HepG2 (cell line): ENCODE results near the gene TMEM217. TPM values are rescaled to one million over a fixed set of nuclear protein-coding genes. Genes with fewer than 3 reads are reported as not detected.

Experiments
- ATAC-seq: fragments of 200-7000 bp; cut with Tn5 transposase; 3 replicates; pipeline ENCODE4 v1.9.1; 2020; ENCODE audit warnings: mild to moderate bottlenecking, moderate library complexity
- BruUV-seq: library from RNA; stranded (reverse); fragments of 400-500 nt; replicated peaks from 2 replicates; lab custom pipeline; 2021; lab: Mats Ljungman, UMichigan
- CTCF ChIA-PET: fragments of 300-600 bp; formaldehyde crosslinking; extraction: SDS; loops from one replicate; lab custom pipeline; 2021; ENCODE audit warnings: low total read pairs, inconsistent platforms, low intra/inter-chr PET ratio; lab: Yijun Ruan, JAX
- POLR2A ChIA-PET: fragments of 350-600 bp; sonication (Branson Sonifier 250); formaldehyde crosslinking; loops from one replicate; lab custom pipeline; 2020; ENCODE audit warnings: antibody characterized with exemption, inconsistent platforms; lab: Yijun Ruan, JAX
- DNase-seq: peaks from one replicate; pipeline ENCODE4 v3.0.0-alpha.2; 2015; ENCODE audit warnings: low spot score
- FAIRE-seq: peaks from 3 replicates; lab custom pipeline; 2011; peaks lifted over from hg19 to GRCh38; lab: Jason Lieb, UNC
- H2AFZ ChIP-seq: one replicate; pipeline ENCODE4 v1.6.1; 2011; ENCODE audit warnings: low read length, inconsistent platforms
- H3K27ac ChIP-seq: fragments of 300-600 bp; 3 replicates; pipeline ENCODE4 v1.8.0; 2011; ENCODE audit warnings: mixed run types, mild to moderate bottlenecking, mixed read lengths, low read length, inconsistent platforms; ENCODE audit not compliant: insufficient read depth; ENCODE audit errors: extremely low read length
- H3K27me3 ChIP-seq, 2 experiments: fragments of 200-600 bp in 1 of 2; 2 replicates in 1 of 2; 3 replicates in 1 of 2; pipeline versions ENCODE4 v1.6.0 to v1.8.0; 2011; ENCODE audit warnings: low read length in 2 of 2, mild to moderate bottlenecking in 2 of 2, moderate library complexity in 2 of 2, inconsistent platforms in 1 of 2; ENCODE audit not compliant: insufficient read depth in 2 of 2, control insufficient read depth in 1 of 2
- H3K36me3 ChIP-seq, 2 experiments: fragments of 200-600 bp in 1 of 2; replicated peaks in 1 of 2; 2 replicates in 1 of 2; 3 replicates in 1 of 2; pipeline versions ENCODE4 v1.5.1 to v1.8.0; 2011; ENCODE audit warnings: low read length in 2 of 2, inconsistent platforms in 1 of 2; ENCODE audit not compliant: insufficient read depth in 2 of 2, control insufficient read depth in 1 of 2
- H3K4me1 ChIP-seq: 2 replicates; pipeline ENCODE4 v1.5.1; 2012; ENCODE audit warnings: low read length, inconsistent platforms; ENCODE audit not compliant: insufficient read depth
- H3K4me2 ChIP-seq: 2 replicates; pipeline ENCODE4 v1.6.0; 2011; ENCODE audit warnings: low read depth, low read length, inconsistent platforms
- H3K4me3 ChIP-seq, 3 experiments: fragments of 200-600 bp in 1 of 3; sonication (generic), shearing (Covaris generic) in 1 of 3; replicated peaks in 1 of 3; 2 replicates each; pipeline ENCODE4 v1.5.1; 2011 to 2016; ENCODE audit warnings: low read length in 3 of 3, inconsistent platforms in 2 of 3, low read depth in 2 of 3, mild to moderate bottlenecking in 2 of 3, control low read depth in 1 of 3, mixed read lengths in 1 of 3; ENCODE audit not compliant: insufficient read depth in 1 of 3
- H3K79me2 ChIP-seq: one replicate; pipeline ENCODE4 v1.6.1; 2011; ENCODE audit warnings: low read length, inconsistent platforms; ENCODE audit not compliant: insufficient read depth
- H3K9ac ChIP-seq: 2 replicates; pipeline ENCODE4 v1.6.0; 2011; ENCODE audit warnings: mild to moderate bottlenecking, low read depth, low read length, inconsistent platforms; ENCODE audit not compliant: insufficient read depth
- H3K9me3 ChIP-seq: 2 replicates; pipeline ENCODE4 v1.5.1; 2012; ENCODE audit warnings: mild to moderate bottlenecking, low read length
- H4K20me1 ChIP-seq: 2 replicates; pipeline ENCODE4 v1.6.0; 2011; ENCODE audit warnings: inconsistent platforms, mild to moderate bottlenecking, low read length, moderate library complexity; ENCODE audit not compliant: insufficient read depth
- AGO2 ChIP-seq: fragments of 200-400 bp; formaldehyde crosslinking; optimal IDR thresholded peaks from 2 replicates; pipeline ENCODE3; 2017; ENCODE audit warnings: mild to moderate bottlenecking, low read depth, low read length, moderate library complexity
- DNMT1 ChIP-seq: sonication (generic); formaldehyde crosslinking; IDR thresholded peaks from 2 replicates; pipeline ENCODE4 v1.5.1; 2020; ENCODE audit warnings: mild to moderate bottlenecking, missing genetic modification reagents
- GATA4 ChIP-seq: sonication (generic); IDR thresholded peaks from 2 replicates; pipeline ENCODE4 v1.6.1; 2016; ENCODE audit warnings: antibody characterized with exemption, low read depth, borderline replicate concordance
- HOXA3 ChIP-seq: sonication (generic); formaldehyde crosslinking; IDR thresholded peaks from 2 replicates; pipeline ENCODE4 v1.5.0; 2020; ENCODE audit warnings: missing genetic modification reagents
- NFYC ChIP-seq: IDR thresholded peaks from 2 replicates; pipeline ENCODE4 v1.6.1; 2016; ENCODE audit warnings: missing genetic modification reagents, missing compliant biosample characterization
- SMC3 ChIP-seq: IDR thresholded peaks from 2 replicates; pipeline ENCODE4 v1.6.1; 2011; ENCODE audit warnings: low read length, improper control_type of control experiment
- SRSF9 ChIP-seq: fragments of 200-400 bp; formaldehyde crosslinking; IDR thresholded peaks from 2 replicates; pipeline ENCODE4 v1.6.1; 2018; ENCODE audit warnings: borderline replicate concordance, mild to moderate bottlenecking, low read depth, low read length; ENCODE audit not compliant: insufficient read depth, poor library complexity, severe bottlenecking
- ZNF225 ChIP-seq: sonication (generic); formaldehyde crosslinking; IDR thresholded peaks from 2 replicates; pipeline ENCODE4 v1.4.0; 2020; ENCODE audit warnings: mild to moderate bottlenecking, missing genetic modification reagents
- ZNF263 ChIP-seq: sonication (generic); formaldehyde crosslinking; IDR thresholded peaks from 2 replicates; pipeline ENCODE4 v1.4.0; 2020; ENCODE audit warnings: missing genetic modification reagents
- ZNF383 ChIP-seq: sonication (generic); formaldehyde crosslinking; IDR thresholded peaks from 2 replicates; pipeline ENCODE4 v1.4.0; 2020; ENCODE audit warnings: missing genetic modification reagents, mild to moderate bottlenecking, borderline replicate concordance
- ZNF431 ChIP-seq: sonication (generic); formaldehyde crosslinking; IDR thresholded peaks from 2 replicates; pipeline ENCODE4 v1.9.0; 2022; ENCODE audit warnings: missing genetic modification reagents, low read depth, mild to moderate bottlenecking, borderline replicate concordance
- ZNF468 ChIP-seq: sonication (generic); formaldehyde crosslinking; IDR thresholded peaks from 2 replicates; pipeline ENCODE4 v1.8.0; 2022; ENCODE audit warnings: mild to moderate bottlenecking, moderate library complexity, missing genetic modification reagents
- ZNF558 ChIP-seq: sonication (generic); formaldehyde crosslinking; IDR thresholded peaks from 2 replicates; pipeline ENCODE4 v1.9.0; 2022; ENCODE audit warnings: mild to moderate bottlenecking, missing genetic modification reagents, borderline replicate concordance
- ZNF562 ChIP-seq: sonication (generic); formaldehyde crosslinking; IDR thresholded peaks from 2 replicates; pipeline ENCODE4 v1.8.0; 2022; ENCODE audit warnings: missing genetic modification reagents, borderline replicate concordance
- WGBS: methylation state at CpG from one replicate; pipeline ENCODE4 v1.1.6; 2017; ENCODE audit warnings: low lambda C conversion rate; 5-methylcytosine and 5-hydroxymethylcytosine counted together
- in situ Hi-C: cut with HindIII; loops from 2 replicates; pipeline ENCODE4 v1.10.0; 2017; ENCODE audit warnings: low pct_unique_long_range_greater_than_20kb; ENCODE audit not compliant: extremely low pct_ligation_motif_present
- intact Hi-C: fragments of 100-400 bp; cut with micrococcal nuclease; formaldehyde crosslinking; loops from one replicate; pipeline ENCODE4 v1.10.0; 2022; ENCODE audit not compliant: unreplicated experiment
- polyA plus RNA-seq, 8 experiments: library from polyadenylated mRNA; depleted of rRNA in 3 of 8; stranded (reverse) in 7 of 8; unstranded in 1 of 8; fragments of >200 nt; fragmentation: Illumina TruSeq in 4 of 8; extraction: Trizol in 4 of 8; gene quantifications; 2 replicates each; pipeline versions ENCODE4 v1.2.1 to v1.2.3, GENCODE V29; 2011 to 2016; ENCODE audit warnings: low read depth in 4 of 8, missing spikeins in 1 of 8, mixed read lengths in 1 of 8; ENCODE audit not compliant: insufficient read depth in 1 of 8
- total RNA-seq, 5 experiments: library from RNA; depleted of rRNA; stranded (reverse); fragments of >200 nt; fragmentation: Illumina TruSeq; extraction: Trizol; gene quantifications; 2 replicates each; pipeline ENCODE4 v1.2.3, GENCODE V29; 2016; ENCODE audit warnings: low read depth in 1 of 5
- TF ChIP-seq, protein P1 (sequence below): sonication (generic); formaldehyde crosslinking; IDR thresholded peaks from 2 replicates; pipeline ENCODE4 v1.4.0; 2020; ENCODE audit warnings: low read depth, mild to moderate bottlenecking, missing genetic modification reagents
- TF ChIP-seq, protein P2 (sequence below): sonication (generic); formaldehyde crosslinking; IDR thresholded peaks from 2 replicates; pipeline ENCODE4 v1.5.1; 2020; ENCODE audit warnings: missing genetic modification reagents, mild to moderate bottlenecking, borderline replicate concordance
- TF ChIP-seq, protein P3 (sequence below): sonication (generic); formaldehyde crosslinking; IDR thresholded peaks from 2 replicates; pipeline ENCODE4 v1.5.0; 2020; ENCODE audit warnings: missing genetic modification reagents
- TF ChIP-seq, protein P4 (sequence below): fragments of 450-650 bp; IDR thresholded peaks from 2 replicates; pipeline ENCODE4 v1.6.1; 2016

TMEM217 gene
- total and polyA plus RNA-seq, 2 of the 13 experiments (the other 11 are each of a cell fraction or from before 2014, with no cell fraction given), result 2.3 to 3.4 TPM

- H3K27me3 ChIP-seq, result no peaks in the 10 kb centered on the region
- no TSS peak for BruUV-seq
- WGBS, result 77% methylated on average over 5 of the region's 5 CpGs
- H2AFZ ChIP-seq, result no peak overlapping the region
- H3K36me3 ChIP-seq, result no peaks in the 10 kb centered on the region
- no peaks in the 10 kb centered on the region for H4K20me1 ChIP-seq
- no peak for ATAC-seq
- TF ChIP-seq SMC3, result no peak
- no peak for TF ChIP-seq ZNF383
- TF ChIP-seq, protein P1, sequence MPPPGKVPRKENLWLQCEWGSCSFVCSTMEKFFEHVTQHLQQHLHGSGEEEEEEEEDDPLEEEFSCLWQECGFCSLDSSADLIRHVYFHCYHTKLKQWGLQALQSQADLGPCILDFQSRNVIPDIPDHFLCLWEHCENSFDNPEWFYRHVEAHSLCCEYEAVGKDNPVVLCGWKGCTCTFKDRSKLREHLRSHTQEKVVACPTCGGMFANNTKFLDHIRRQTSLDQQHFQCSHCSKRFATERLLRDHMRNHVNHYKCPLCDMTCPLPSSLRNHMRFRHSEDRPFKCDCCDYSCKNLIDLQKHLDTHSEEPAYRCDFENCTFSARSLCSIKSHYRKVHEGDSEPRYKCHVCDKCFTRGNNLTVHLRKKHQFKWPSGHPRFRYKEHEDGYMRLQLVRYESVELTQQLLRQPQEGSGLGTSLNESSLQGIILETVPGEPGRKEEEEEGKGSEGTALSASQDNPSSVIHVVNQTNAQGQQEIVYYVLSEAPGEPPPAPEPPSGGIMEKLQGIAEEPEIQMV (CRISPR knock-in tag), result no peak
- no peak for TF ChIP-seq ZNF562 (CRISPR knock-in tag)
- TF ChIP-seq, protein P2, sequence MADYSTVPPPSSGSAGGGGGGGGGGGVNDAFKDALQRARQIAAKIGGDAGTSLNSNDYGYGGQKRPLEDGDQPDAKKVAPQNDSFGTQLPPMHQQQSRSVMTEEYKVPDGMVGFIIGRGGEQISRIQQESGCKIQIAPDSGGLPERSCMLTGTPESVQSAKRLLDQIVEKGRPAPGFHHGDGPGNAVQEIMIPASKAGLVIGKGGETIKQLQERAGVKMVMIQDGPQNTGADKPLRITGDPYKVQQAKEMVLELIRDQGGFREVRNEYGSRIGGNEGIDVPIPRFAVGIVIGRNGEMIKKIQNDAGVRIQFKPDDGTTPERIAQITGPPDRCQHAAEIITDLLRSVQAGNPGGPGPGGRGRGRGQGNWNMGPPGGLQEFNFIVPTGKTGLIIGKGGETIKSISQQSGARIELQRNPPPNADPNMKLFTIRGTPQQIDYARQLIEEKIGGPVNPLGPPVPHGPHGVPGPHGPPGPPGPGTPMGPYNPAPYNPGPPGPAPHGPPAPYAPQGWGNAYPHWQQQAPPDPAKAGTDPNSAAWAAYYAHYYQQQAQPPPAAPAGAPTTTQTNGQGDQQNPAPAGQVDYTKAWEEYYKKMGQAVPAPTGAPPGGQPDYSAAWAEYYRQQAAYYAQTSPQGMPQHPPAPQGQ (CRISPR knock-in tag), result no peak
- no peak for TF ChIP-seq ZNF431 (CRISPR knock-in tag)
- no peak for TF ChIP-seq AGO2
- TF ChIP-seq ZNF225 (CRISPR knock-in tag), result no peak
- no peak for TF ChIP-seq DNMT1
- TF ChIP-seq ZNF263 (CRISPR knock-in tag), result no peak
- TF ChIP-seq ZNF468, result no peak
- no peak for TF ChIP-seq ZNF558
- no peak for TF ChIP-seq SRSF9
- TF ChIP-seq, protein P3, sequence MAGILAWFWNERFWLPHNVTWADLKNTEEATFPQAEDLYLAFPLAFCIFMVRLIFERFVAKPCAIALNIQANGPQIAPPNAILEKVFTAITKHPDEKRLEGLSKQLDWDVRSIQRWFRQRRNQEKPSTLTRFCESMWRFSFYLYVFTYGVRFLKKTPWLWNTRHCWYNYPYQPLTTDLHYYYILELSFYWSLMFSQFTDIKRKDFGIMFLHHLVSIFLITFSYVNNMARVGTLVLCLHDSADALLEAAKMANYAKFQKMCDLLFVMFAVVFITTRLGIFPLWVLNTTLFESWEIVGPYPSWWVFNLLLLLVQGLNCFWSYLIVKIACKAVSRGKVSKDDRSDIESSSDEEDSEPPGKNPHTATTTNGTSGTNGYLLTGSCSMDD (CRISPR knock-in tag), result no peak
- TF ChIP-seq, protein P4, sequence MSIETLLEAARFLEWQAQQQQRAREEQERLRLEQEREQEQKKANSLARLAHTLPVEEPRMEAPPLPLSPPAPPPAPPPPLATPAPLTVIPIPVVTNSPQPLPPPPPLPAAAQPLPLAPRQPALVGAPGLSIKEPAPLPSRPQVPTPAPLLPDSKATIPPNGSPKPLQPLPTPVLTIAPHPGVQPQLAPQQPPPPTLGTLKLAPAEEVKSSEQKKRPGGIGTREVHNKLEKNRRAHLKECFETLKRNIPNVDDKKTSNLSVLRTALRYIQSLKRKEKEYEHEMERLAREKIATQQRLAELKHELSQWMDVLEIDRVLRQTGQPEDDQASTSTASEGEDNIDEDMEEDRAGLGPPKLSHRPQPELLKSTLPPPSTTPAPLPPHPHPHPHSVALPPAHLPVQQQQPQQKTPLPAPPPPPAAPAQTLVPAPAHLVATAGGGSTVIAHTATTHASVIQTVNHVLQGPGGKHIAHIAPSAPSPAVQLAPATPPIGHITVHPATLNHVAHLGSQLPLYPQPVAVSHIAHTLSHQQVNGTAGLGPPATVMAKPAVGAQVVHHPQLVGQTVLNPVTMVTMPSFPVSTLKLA, result no peak
- no peak for TF ChIP-seq NFYC (CRISPR knock-in tag)
- no peak for TF ChIP-seq GATA4
- no peak for TF ChIP-seq HOXA3 (CRISPR knock-in tag)
- no peak overlapping the region for H3K4me2 ChIP-seq
- H3K79me2 ChIP-seq, result no peaks in the 10 kb centered on the region
- H3K9me3 ChIP-seq, result no peaks in the 10 kb centered on the region
- in situ Hi-C loops, result no loop called here
- no peak overlapping the region for H3K4me3 ChIP-seq
- no peak overlapping the region for H3K27ac ChIP-seq
- intact Hi-C loops, result loop anchor here (2.0 kb wide), 1 partner anchor 74 kb away; no protein-coding TSS in a partner anchor
- FAIRE-seq, result no peak
- POLR2A ChIA-PET, result no interaction called here
- CTCF ChIA-PET, result no interaction called here
- H3K9ac ChIP-seq, result no peak overlapping the region
- DNase-seq, result no peak
- peaks cover 12% of the 10 kb centered on the region for H3K4me1 ChIP-seq
Observed at GRCh38 chr6:37232430-37233017, 25.4 kb downstream of the TMEM217 start.
